Measurements from ENCODE around the gene SOCS7.

SOCS7 gene

GRCh38 chr17:38429476-38430100 is 77.9 kb downstream of the SOCS7 start:
- Histone ChIP-seq H3K9me3 (ENCODE audit: control insufficient read depth, low read length) (no peaks in the 10 kb centered on the region), H3K79me1 (replicated peaks; ENCODE audit: low read length, poor library complexity, severe bottlenecking) (peaks cover 1% of the 10 kb centered on the region), H3K27ac (ENCODE audit: low read length, poor library complexity, severe bottlenecking) (peak overlapping the region; percentile 92), H2BK120ac (ENCODE audit: low read depth, low read length) (no peak overlapping the region), H3K4me1 (ENCODE audit: control insufficient read depth, insufficient read depth, low read depth, low read length) (peaks cover 54% of the 10 kb centered on the region), H3K4me2 (ENCODE audit: low read length, poor library complexity, severe bottlenecking) (peak overlapping the region; percentile 93), H3K9ac (ENCODE audit: low read length) (peak overlapping the region; percentile 83), H4K91ac (ENCODE audit: low read length) (peak overlapping the region; percentile 6), H3K14ac (ENCODE audit: low read length in 2 of 2) (no peak overlapping the region), H2BK12ac (ENCODE audit: low read length in 2 of 2) (peak overlapping the region in 1 of 2 experiments; percentile 75), H2BK5ac (ENCODE audit: low read depth, low read length, poor library complexity, severe bottlenecking) (no peak overlapping the region), H3K27me3 (ENCODE audit: control insufficient read depth in 1 of 2, insufficient read depth in 1 of 2, low read length in 2 of 2) (no peaks in the 10 kb centered on the region), H3K4me3 (ENCODE audit: insufficient read depth in 1 of 2, low read depth in 1 of 2, low read length in 2 of 2) (peak overlapping the region; percentile 85 to 88), H2AFZ (ENCODE audit: low read depth, low read length) (peak overlapping the region; percentile 10), H3K18ac (ENCODE audit: low read depth in 1 of 2, low read length in 2 of 2) (peak overlapping the region; percentile 69 to 95), H4K8ac (ENCODE audit: low read length) (peak overlapping the region; percentile 4), H3K36me3 (ENCODE audit: control insufficient read depth in 1 of 2, insufficient read depth in 2 of 2, low read depth in 1 of 2, low read length in 2 of 2) (peaks cover 0 to 27% of the 10 kb centered on the region in 2 experiments), H3K23ac (ENCODE audit: low read length in 2 of 2) (peak overlapping the region in 1 of 2 experiments; percentile 48), H3K4ac (ENCODE audit: low read depth in 1 of 2, low read length in 2 of 2) (peak overlapping the region; percentile 35 to 86), H2AK5ac (ENCODE audit: low read length, severe bottlenecking) (peak overlapping the region; percentile 31), H2BK15ac (ENCODE audit: low read depth, poor library complexity, severe bottlenecking) (no peak overlapping the region)
- 91% methylated on average over 7 of the region's 9 CpGs for WGBS
- DNase-seq, result peak; percentile 25

GRCh38 chr17:38430316-38430715 is 78.7 kb downstream of the SOCS7 start:
- no peak overlapping the region for H3K4ac ChIP-seq (ENCODE audit: low read depth in 1 of 2, low read length in 2 of 2)
- H3K79me1 ChIP-seq (replicated peaks; ENCODE audit: low read length, poor library complexity, severe bottlenecking), result peaks cover 1% of the 10 kb centered on the region
- H3K27ac ChIP-seq (ENCODE audit: low read length, poor library complexity, severe bottlenecking), result peak overlapping the region; percentile 92
- no peak overlapping the region for H3K23ac ChIP-seq (ENCODE audit: low read length in 2 of 2)
- no peak overlapping the region for H4K8ac ChIP-seq (ENCODE audit: low read length)
- no peak overlapping the region for H2AK5ac ChIP-seq (ENCODE audit: low read length, severe bottlenecking)
- H2BK120ac ChIP-seq (ENCODE audit: low read depth, low read length), result no peak overlapping the region
- H2BK5ac ChIP-seq (ENCODE audit: low read depth, low read length, poor library complexity, severe bottlenecking), result no peak overlapping the region
- WGBS, result 42% methylated on average over 3 of the region's 3 CpGs
- peak overlapping the region; percentile 83 for H3K9ac ChIP-seq (ENCODE audit: low read length)
- no peak overlapping the region for H2BK15ac ChIP-seq (ENCODE audit: low read depth, poor library complexity, severe bottlenecking)
- H3K4me2 ChIP-seq (ENCODE audit: low read length, poor library complexity, severe bottlenecking), result peak overlapping the region; percentile 93
- H3K9me3 ChIP-seq (ENCODE audit: control insufficient read depth, low read length), result no peaks in the 10 kb centered on the region
- peaks cover 48% of the 10 kb centered on the region for H3K4me1 ChIP-seq (ENCODE audit: control insufficient read depth, insufficient read depth, low read depth, low read length)
- H4K91ac ChIP-seq (ENCODE audit: low read length), result peak overlapping the region; percentile 30
- no peak overlapping the region for H2AFZ ChIP-seq (ENCODE audit: low read depth, low read length)
- H3K18ac ChIP-seq (ENCODE audit: low read depth in 1 of 2, low read length in 2 of 2), result peak overlapping the region; percentile 8 to 64
- DNase-seq, result peak; percentile 61
- no peaks in the 10 kb centered on the region for H3K27me3 ChIP-seq (ENCODE audit: control insufficient read depth in 1 of 2, insufficient read depth in 1 of 2, low read length in 2 of 2)
- peaks cover 0 to 34% of the 10 kb centered on the region in 2 experiments for H3K36me3 ChIP-seq (ENCODE audit: control insufficient read depth in 1 of 2, insufficient read depth in 2 of 2, low read depth in 1 of 2, low read length in 2 of 2)
- H3K14ac ChIP-seq (ENCODE audit: low read length in 2 of 2), result no peak overlapping the region
- H2BK12ac ChIP-seq (ENCODE audit: low read length in 2 of 2), result no peak overlapping the region
- H3K4me3 ChIP-seq (ENCODE audit: insufficient read depth in 1 of 2, low read depth in 1 of 2, low read length in 2 of 2), result peak overlapping the region in 1 of 2 experiments; percentile 85

- peak overlapping the region; percentile 29 for H3K4me2 ChIP-seq (ENCODE audit: low read length, poor library complexity, severe bottlenecking)
- H3K4ac ChIP-seq (ENCODE audit: low read depth in 1 of 2, low read length in 2 of 2), result no peak overlapping the region
- H2BK120ac ChIP-seq (ENCODE audit: low read depth, low read length), result no peak overlapping the region
- no peak overlapping the region for H3K4me3 ChIP-seq (ENCODE audit: insufficient read depth in 1 of 2, low read depth in 1 of 2, low read length in 2 of 2)
- no peak overlapping the region for H4K8ac ChIP-seq (ENCODE audit: low read length)
- no peak for DNase-seq
- H2AK5ac ChIP-seq (ENCODE audit: low read length, severe bottlenecking), result peak overlapping the region; percentile 70
- 97% methylated on average over 2 of the region's 2 CpGs for WGBS
- no peak overlapping the region for H2BK12ac ChIP-seq (ENCODE audit: low read length in 2 of 2)
- H3K9ac ChIP-seq (ENCODE audit: low read length), result no peak overlapping the region
- H4K91ac ChIP-seq (ENCODE audit: low read length), result peak overlapping the region; percentile 53
- H2AFZ ChIP-seq (ENCODE audit: low read depth, low read length), result no peak overlapping the region
- H3K9me3 ChIP-seq (ENCODE audit: control insufficient read depth, low read length), result no peaks in the 10 kb centered on the region
- H3K23ac ChIP-seq (ENCODE audit: low read length in 2 of 2), result peak overlapping the region in 1 of 2 experiments; percentile 41
- peaks cover 43% of the 10 kb centered on the region for H3K4me1 ChIP-seq (ENCODE audit: control insufficient read depth, insufficient read depth, low read depth, low read length)
- H2BK15ac ChIP-seq (ENCODE audit: low read depth, poor library complexity, severe bottlenecking), result no peak overlapping the region
- peaks cover 1% of the 10 kb centered on the region for H3K79me1 ChIP-seq (replicated peaks; ENCODE audit: low read length, poor library complexity, severe bottlenecking)
- H2BK5ac ChIP-seq (ENCODE audit: low read depth, low read length, poor library complexity, severe bottlenecking), result no peak overlapping the region
- no peak overlapping the region for H3K27ac ChIP-seq (ENCODE audit: low read length, poor library complexity, severe bottlenecking)
- no peak overlapping the region for H3K18ac ChIP-seq (ENCODE audit: low read depth in 1 of 2, low read length in 2 of 2)
- H3K14ac ChIP-seq (ENCODE audit: low read length in 2 of 2), result peak overlapping the region in 1 of 2 experiments; percentile 7
- peaks cover 0 to 37% of the 10 kb centered on the region in 2 experiments for H3K36me3 ChIP-seq (ENCODE audit: control insufficient read depth in 1 of 2, insufficient read depth in 2 of 2, low read depth in 1 of 2, low read length in 2 of 2)
- H3K27me3 ChIP-seq (ENCODE audit: control insufficient read depth in 1 of 2, insufficient read depth in 1 of 2, low read length in 2 of 2), result no peaks in the 10 kb centered on the region
Observed at GRCh38 chr17:38430822-38431221, 79.2 kb downstream of the SOCS7 start.

- Histone ChIP-seq H3K27ac (ENCODE audit: low read length, poor library complexity, severe bottlenecking) (no peak overlapping the region), H3K4me1 (ENCODE audit: control insufficient read depth, insufficient read depth, low read depth, low read length) (peaks cover 40% of the 10 kb centered on the region), H3K27me3 (ENCODE audit: control insufficient read depth in 1 of 2, insufficient read depth in 1 of 2, low read length in 2 of 2) (no peaks in the 10 kb centered on the region), H2AK5ac (ENCODE audit: low read length, severe bottlenecking) (peak overlapping the region; percentile 70), H3K36me3 (ENCODE audit: control insufficient read depth in 1 of 2, insufficient read depth in 2 of 2, low read depth in 1 of 2, low read length in 2 of 2) (peaks cover 0 to 45% of the 10 kb centered on the region in 2 experiments), H3K23ac (ENCODE audit: low read length in 2 of 2) (no peak overlapping the region), H4K91ac (ENCODE audit: low read length) (no peak overlapping the region), H3K14ac (ENCODE audit: low read length in 2 of 2) (peak overlapping the region in 1 of 2 experiments; percentile 7), H2BK5ac (ENCODE audit: low read depth, low read length, poor library complexity, severe bottlenecking) (no peak overlapping the region), H2BK15ac (ENCODE audit: low read depth, poor library complexity, severe bottlenecking) (no peak overlapping the region), H3K4ac (ENCODE audit: low read depth in 1 of 2, low read length in 2 of 2) (no peak overlapping the region), H3K18ac (ENCODE audit: low read depth in 1 of 2, low read length in 2 of 2) (no peak overlapping the region), H2BK120ac (ENCODE audit: low read depth, low read length) (no peak overlapping the region), H4K8ac (ENCODE audit: low read length) (no peak overlapping the region), H3K9ac (ENCODE audit: low read length) (no peak overlapping the region), H2BK12ac (ENCODE audit: low read length in 2 of 2) (no peak overlapping the region), H3K4me2 (ENCODE audit: low read length, poor library complexity, severe bottlenecking) (peak overlapping the region; percentile 29), H2AFZ (ENCODE audit: low read depth, low read length) (no peak overlapping the region), H3K79me1 (replicated peaks; ENCODE audit: low read length, poor library complexity, severe bottlenecking) (peaks cover 1% of the 10 kb centered on the region), H3K4me3 (ENCODE audit: insufficient read depth in 1 of 2, low read depth in 1 of 2, low read length in 2 of 2) (peak overlapping the region in 1 of 2 experiments; percentile 6), H3K9me3 (ENCODE audit: control insufficient read depth, low read length) (no peaks in the 10 kb centered on the region)
- 93% methylated on average over 7 of the region's 10 CpGs for WGBS
- DNase-seq, result no peak
Observed at GRCh38 chr17:38431346-38432145, 79.9 kb downstream of the SOCS7 start.
